ENCODE results near the gene ASXL1.
A peak's percentile ranks its signal among the peaks of the same experiment; 100 is the strongest.

ASXL1 gene

DNA sequence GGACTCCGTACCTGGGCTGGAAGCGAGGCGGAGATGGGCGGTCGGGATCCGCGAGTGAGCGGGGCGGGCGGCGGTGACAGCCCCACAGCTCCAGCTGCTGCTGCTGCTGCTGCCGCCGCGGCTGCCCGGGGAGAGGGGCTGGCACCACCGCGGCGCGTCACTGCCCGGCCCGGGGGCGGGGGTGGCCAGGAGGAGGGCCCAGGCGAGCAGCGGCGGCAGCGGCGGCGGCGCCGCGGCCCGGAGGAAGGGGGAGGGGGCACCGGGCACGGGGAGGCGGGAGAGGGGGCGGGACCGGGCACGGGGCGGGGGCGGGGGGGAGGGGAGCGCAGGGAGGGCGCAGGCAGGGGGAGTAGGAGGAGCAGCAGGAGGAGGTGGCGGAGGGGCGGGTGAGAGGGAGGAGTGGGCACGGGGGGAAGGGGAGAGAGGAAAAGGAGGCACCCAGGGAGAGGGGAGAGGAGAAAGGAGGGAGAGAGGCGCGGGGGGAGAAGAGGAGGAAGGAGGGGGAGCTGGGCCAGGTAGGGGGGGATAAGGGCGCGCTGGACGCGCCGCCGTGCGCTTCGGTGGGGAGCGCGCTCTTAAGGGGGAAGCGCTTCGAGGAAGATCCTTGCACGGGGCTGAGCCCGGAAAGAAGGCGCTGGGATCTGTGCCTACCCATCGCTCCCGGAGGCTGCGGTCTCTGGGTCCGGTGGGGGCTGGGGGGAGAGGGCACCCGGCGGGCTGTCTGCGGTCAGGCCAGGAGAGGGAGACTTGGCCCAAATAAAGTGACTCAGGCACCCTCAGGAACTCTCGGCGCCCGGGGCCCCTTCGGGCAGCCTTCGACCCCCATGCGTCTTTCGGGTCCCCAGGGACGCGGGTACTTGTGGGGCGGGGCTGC is 125.5 kb downstream of the ASXL1 start:
- peak; percentile 70 for DNase-seq

DNA sequence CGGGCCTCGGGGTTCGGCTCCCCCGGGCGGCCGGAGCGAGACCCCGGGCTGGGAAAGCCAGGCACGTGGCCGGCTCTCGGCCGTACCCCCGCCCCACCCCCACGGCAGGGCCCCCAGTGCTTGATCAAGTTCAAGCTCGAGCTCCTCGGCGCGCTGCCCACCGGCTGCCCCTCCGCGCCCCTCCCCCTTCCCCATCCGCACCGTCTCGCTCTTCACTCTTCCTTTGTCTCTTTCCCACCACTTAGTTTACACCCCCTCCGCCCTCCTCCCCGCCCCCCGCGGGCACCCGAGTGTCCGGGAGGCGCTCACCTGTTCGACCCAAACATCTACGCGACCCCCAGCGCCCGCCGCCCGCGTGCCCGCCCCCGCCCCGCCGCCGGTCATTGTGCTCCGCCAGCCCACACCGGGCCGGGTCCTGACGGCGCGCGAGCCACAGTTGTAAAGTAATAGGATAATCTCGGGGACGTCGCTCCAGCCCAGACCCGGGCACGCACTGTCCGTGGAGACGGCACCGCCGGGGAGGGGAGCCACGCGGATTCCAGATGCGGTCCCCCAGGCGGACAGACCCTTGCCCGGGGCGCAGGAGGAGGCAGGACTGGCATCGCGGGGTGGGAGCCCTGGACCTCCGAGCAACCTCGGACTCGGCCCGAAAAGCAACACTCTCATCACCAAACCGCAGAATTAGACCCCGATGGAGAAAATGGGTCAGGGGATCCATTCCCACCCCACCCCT is 126.3 kb downstream of the ASXL1 start:
- no peak for DNase-seq

DNA sequence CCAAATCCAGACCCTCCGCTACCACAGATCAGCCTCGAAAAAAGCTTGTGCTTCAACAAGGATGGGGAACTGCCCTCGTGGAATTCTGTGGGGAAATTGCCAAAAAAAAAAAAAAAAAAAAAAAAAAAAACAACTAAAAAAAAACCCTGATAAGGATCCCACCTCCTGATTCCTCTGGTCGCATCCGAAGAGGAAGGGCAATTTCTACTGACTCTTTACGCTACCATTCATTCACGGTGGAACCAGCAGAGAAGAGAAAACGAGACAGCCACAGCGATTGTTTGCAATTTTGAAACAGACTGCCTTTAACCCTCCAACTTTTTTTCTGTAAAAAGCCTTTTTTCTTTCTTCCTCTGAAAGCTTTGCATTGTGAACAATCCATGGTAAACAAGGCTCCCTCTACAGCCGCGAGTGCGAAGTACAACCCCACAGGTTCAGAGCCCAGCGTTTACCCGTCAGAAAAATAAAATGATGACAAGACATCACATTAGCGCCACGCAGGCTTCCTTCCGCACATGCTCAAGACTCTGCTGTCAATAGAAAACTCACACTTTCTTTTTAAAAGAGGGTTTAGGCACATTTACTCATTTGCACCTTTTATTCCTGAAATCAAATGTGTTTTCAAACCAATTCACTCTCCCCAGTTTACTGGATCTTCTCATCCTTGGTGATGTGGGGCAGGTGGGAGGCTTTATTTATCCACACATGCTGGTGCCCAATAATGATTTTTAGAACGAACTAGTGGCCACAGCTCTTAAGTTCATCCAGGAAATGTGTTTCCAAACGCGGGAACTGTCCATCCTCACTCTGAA is 127.0 kb downstream of the ASXL1 start:
- peak; percentile 86 for DNase-seq

DNA sequence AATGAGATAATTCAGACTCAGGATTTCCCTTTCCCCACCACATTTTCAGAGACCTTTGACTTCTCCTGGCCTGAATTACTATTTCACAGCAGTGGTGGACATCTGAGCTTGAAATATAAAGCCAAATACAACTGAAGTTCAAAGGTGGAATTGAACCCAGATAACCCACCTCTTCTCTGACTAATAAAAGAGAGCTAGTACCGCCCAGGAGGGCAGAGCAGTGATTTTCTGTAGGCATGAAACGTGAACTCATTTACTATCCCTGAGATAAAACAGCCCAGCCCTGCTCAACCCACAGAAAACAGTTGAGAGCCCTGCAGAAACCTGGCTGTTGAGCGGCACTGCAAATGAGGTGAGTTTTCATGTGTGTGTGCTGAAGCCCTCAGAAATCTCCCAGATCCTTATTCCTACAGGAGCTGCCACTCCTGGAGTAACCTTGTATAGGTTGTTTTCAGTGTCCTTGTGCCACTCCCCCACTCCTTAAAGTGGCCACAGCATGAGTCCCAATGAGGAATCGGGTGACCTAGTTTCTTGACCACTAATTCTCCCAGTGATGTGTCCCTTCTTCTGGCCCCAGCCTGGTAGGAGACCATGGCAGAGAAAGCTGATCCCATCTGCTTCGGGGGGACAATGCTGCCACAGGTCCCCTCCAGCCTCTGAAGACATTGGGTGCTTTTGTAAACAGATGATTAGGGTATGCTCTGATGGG is 127.8 kb downstream of the ASXL1 start:
- no peak for DNase-seq

DNA sequence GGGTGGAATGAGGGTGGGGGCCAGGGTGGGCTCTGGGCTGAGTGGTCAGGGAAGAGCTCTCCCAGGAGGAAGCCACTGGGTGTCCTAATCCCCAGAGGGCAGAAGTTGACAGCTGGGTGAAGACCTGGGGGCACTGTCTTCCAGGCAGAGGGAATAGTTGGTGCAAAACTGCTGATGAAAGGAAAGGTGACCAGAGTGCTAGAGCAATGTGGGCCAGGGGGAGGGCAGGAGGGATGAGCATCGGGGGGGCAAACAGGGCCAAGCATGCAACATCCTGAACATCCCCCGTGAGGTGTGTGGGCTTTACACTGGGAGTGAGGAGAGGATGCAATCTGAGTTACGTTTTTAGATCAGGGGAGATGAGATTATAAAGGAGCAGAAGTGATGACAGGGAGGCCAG is 129.2 kb downstream of the ASXL1 start:
- DNase-seq = no peak

DNA sequence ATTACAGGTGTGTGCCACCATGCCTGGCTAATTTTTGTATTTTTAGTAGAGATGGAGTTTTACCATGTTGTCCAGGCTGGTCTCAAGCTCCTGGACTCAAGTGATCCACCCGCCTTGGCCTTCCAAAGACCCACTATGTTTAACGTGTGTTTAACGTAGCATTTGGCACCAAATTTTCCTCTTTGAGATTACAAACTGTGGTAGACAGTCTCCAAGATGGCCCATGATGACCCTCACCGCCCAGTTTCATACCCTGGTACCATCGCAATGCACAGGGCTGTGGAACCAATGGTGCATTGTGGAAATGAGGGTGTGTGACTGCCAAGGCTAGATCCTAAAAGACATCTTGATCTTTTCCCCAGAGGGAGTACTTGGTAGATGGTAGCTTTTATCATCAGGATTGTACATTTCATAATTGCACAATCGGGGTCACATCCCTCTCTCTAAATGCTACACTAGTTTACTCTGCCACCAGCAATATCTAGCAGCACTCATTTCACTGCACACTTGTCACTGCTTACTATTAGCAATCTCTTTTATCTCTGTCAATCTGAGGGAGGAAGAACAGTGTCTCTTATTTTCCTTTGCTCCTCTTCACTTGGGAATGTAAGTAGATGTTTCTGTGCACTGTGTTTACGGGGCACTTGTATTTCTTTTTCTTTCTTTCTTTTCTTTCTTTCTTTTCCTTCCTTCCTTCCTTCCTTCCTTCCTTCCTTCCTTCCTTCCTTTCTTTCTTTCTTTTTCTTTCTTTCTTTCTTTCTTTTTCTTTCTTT is 130.1 kb downstream of the ASXL1 start:
- no peak for DNase-seq
